ENCODE measurements around the gene LZIC.

Gene LZIC

DNA sequence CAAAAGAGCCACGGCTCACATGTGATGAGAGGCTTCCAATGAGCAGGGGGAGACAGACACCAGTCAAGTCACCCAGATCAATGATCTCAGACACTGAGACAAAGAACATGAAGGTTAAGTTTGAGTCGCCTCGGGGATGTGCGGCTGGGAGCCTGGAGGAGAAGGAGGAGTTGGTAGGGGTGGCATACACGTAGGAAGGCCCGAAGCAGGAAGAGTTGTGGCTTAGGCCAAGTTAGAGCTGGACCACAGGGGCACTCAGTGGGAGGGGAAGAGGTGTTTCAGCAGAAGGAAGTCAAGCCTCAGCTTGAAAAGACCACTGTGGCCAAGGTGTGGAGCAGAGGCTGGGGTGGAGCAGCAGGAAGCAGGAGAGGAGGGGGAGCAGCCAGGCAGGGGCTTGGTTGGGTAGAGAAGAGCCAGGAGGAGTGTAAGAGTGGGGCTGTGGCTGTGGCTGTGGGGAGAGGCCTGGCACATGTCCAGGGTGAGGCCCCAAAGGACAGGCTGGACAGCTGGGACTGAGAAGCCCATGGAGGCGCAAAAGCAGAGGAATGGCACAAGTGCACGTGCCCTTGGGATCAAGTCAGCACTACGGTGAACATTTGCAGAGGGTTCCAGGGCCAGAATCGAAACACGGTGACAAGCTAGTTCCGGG, 60.8 kb downstream of the LZIC start:
- TF ChIP-seq EZH2 (IDR thresholded peaks at IDR 0.05; ENCODE audit: borderline replicate concordance, low read length): no peak
- TF ChIP-seq, protein P1, sequence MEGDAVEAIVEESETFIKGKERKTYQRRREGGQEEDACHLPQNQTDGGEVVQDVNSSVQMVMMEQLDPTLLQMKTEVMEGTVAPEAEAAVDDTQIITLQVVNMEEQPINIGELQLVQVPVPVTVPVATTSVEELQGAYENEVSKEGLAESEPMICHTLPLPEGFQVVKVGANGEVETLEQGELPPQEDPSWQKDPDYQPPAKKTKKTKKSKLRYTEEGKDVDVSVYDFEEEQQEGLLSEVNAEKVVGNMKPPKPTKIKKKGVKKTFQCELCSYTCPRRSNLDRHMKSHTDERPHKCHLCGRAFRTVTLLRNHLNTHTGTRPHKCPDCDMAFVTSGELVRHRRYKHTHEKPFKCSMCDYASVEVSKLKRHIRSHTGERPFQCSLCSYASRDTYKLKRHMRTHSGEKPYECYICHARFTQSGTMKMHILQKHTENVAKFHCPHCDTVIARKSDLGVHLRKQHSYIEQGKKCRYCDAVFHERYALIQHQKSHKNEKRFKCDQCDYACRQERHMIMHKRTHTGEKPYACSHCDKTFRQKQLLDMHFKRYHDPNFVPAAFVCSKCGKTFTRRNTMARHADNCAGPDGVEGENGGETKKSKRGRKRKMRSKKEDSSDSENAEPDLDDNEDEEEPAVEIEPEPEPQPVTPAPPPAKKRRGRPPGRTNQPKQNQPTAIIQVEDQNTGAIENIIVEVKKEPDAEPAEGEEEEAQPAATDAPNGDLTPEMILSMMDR (IDR thresholded peaks at IDR 0.05; ENCODE audit: low read length): no peak
- no peak overlapping the region for H3K9ac ChIP-seq (ENCODE audit: low read length)
- no peak overlapping the region for H3K4me2 ChIP-seq (ENCODE audit: low read length)
- H4K20me1 ChIP-seq (ENCODE audit: insufficient read depth, low read length): no peaks in the 10 kb centered on the region
- H3K27ac ChIP-seq (ENCODE audit: low read depth, low read length, poor library complexity, severe bottlenecking): no peak overlapping the region
- no peak overlapping the region for H2AFZ ChIP-seq (ENCODE audit: low read length)
- no peak overlapping the region for H3K4me3 ChIP-seq (ENCODE audit: low read depth, low read length, poor library complexity, severe bottlenecking)
- no peaks in the 10 kb centered on the region for H3K36me3 ChIP-seq (ENCODE audit: insufficient read depth, low read length)
- H3K4me1 ChIP-seq (ENCODE audit: insufficient read depth, low read length, severe bottlenecking): peaks cover 4% of the 10 kb centered on the region
- H3F3A ChIP-seq (ENCODE audit: insufficient read depth, low read length): no peaks in the 10 kb centered on the region
- no peaks in the 10 kb centered on the region for H3K27me3 ChIP-seq (ENCODE audit: insufficient read depth, low read length)
- H3K79me2 ChIP-seq (ENCODE audit: insufficient read depth, low read length): no peaks in the 10 kb centered on the region
- H3K9me2 ChIP-seq (ENCODE audit: low read depth, low read length): no peaks in the 10 kb centered on the region
- no peaks in the 10 kb centered on the region for H3K9me3 ChIP-seq (ENCODE audit: low read length)

DNA sequence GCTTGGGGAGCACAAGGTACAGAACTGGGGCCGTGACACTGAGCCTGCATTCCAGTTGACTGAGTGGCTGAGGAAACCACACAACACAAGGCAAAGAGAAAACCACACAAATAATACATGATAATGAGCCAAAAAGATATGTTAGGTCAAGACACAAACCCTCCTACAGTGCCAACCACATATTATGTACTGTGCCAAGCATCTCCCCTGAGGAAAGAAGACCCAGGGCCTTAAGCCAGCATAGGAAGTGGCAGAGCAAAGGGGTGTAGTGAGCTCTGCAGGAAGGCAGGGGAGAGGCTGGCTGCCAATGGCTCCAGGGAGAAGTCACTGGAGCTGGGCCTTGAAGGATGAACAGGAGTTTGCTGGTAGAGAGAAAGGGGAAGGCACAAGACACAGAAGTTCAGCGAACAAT, 61.3 kb downstream of the LZIC start:
- H3K27ac ChIP-seq (ENCODE audit: low read depth, low read length, poor library complexity, severe bottlenecking): no peak overlapping the region
- no peak overlapping the region for H3K4me2 ChIP-seq (ENCODE audit: low read length)

More for the DNA sequence above, 61.3 kb downstream of the LZIC start:
- Histone ChIP-seq H3F3A (ENCODE audit: insufficient read depth, low read length) (no peaks in the 10 kb centered on the region), H3K9ac (ENCODE audit: low read length) (no peak overlapping the region), H3K9me2 (ENCODE audit: low read depth, low read length) (no peaks in the 10 kb centered on the region), H3K27me3 (ENCODE audit: insufficient read depth, low read length) (no peaks in the 10 kb centered on the region), H3K4me1 (ENCODE audit: insufficient read depth, low read length, severe bottlenecking) (peaks cover 4% of the 10 kb centered on the region), H3K36me3 (ENCODE audit: insufficient read depth, low read length) (no peaks in the 10 kb centered on the region), H3K4me3 (ENCODE audit: low read depth, low read length, poor library complexity, severe bottlenecking) (no peak overlapping the region), H3K79me2 (ENCODE audit: insufficient read depth, low read length) (no peaks in the 10 kb centered on the region), H2AFZ (ENCODE audit: low read length) (no peak overlapping the region), H4K20me1 (ENCODE audit: insufficient read depth, low read length) (no peaks in the 10 kb centered on the region), H3K9me3 (ENCODE audit: low read length) (no peaks in the 10 kb centered on the region)
- TF ChIP-seq, protein P1 (IDR thresholded peaks at IDR 0.05; ENCODE audit: low read length): no peak
- no peak for TF ChIP-seq EZH2 (IDR thresholded peaks at IDR 0.05; ENCODE audit: borderline replicate concordance, low read length)

All from OCI-LY1 (cell line).